HEK293T (cell line): ENCODE measurements around the gene KRTAP4-4.

Experiments
- CTCF ChIA-PET: fragments of 350-600 bp; formaldehyde crosslinking; extraction: SDS; loops from one replicate; lab custom pipeline; 2021; ENCODE audit warnings: antibody characterized with exemption, inconsistent platforms; lab: Yijun Ruan, JAX
- POLR2A ChIA-PET: fragments of 350-600 bp; formaldehyde crosslinking; extraction: SDS; loops from one replicate; lab custom pipeline; 2020; ENCODE audit warnings: antibody characterized with exemption, inconsistent platforms; lab: Yijun Ruan, JAX
- DNase-seq: peaks from one replicate; pipeline ENCODE4 v3.0.0; 2012; ENCODE audit warnings: mixed read lengths; ENCODE audit errors: extremely low spot score
- ARNT ChIP-seq: fragments of 450-650 bp; IDR thresholded peaks from 2 replicates; pipeline ENCODE4 v1.6.1; 2017; ENCODE audit warnings: mild to moderate bottlenecking
- BHLHE40 ChIP-seq: fragments of 450-650 bp; IDR thresholded peaks from 2 replicates; pipeline ENCODE4 v1.6.1; 2016; ENCODE audit warnings: mild to moderate bottlenecking, moderate library complexity, borderline replicate concordance
- CTBP1 ChIP-seq: fragments of 450-650 bp; IDR thresholded peaks from 2 replicates; pipeline ENCODE4 v1.6.1; 2016; ENCODE audit warnings: borderline replicate concordance
- ELF4 ChIP-seq: fragments of 450-650 bp; IDR thresholded peaks from 2 replicates; pipeline ENCODE4 v1.6.1; 2017; ENCODE audit warnings: antibody characterized with exemption
- FOXA1 ChIP-seq: fragments of 450-650 bp; IDR thresholded peaks from 2 replicates; pipeline ENCODE4 v1.6.1; 2016; ENCODE audit warnings: mild to moderate bottlenecking
- FOXK2 ChIP-seq: fragments of 450-650 bp; IDR thresholded peaks from 2 replicates; pipeline ENCODE4 v1.6.1; 2016; ENCODE audit warnings: mild to moderate bottlenecking
- FOXM1 ChIP-seq: fragments of 450-650 bp; IDR thresholded peaks from 2 replicates; pipeline ENCODE4 v1.6.1; 2017; ENCODE audit warnings: mild to moderate bottlenecking, borderline replicate concordance
- HDGF ChIP-seq: fragments of 450-650 bp; IDR thresholded peaks from 2 replicates; pipeline ENCODE4 v1.6.1; 2017; ENCODE audit warnings: antibody characterized with exemption, borderline replicate concordance
- L3MBTL2 ChIP-seq: fragments of 450-650 bp; conservative IDR thresholded peaks from 2 replicates; pipeline ENCODE4 v1.6.1; 2016; ENCODE audit warnings: mild to moderate bottlenecking
- LEF1 ChIP-seq: fragments of 450-650 bp; IDR thresholded peaks from 2 replicates; pipeline ENCODE4 v1.6.1; 2017; ENCODE audit warnings: mild to moderate bottlenecking, borderline replicate concordance
- NFRKB ChIP-seq: fragments of 450-650 bp; IDR thresholded peaks from 2 replicates; pipeline ENCODE4 v1.6.1; 2016; ENCODE audit warnings: mild to moderate bottlenecking, moderate library complexity
- PKNOX1 ChIP-seq: fragments of 450-650 bp; IDR thresholded peaks from 2 replicates; pipeline ENCODE4 v1.6.1; 2016
- SP1 ChIP-seq: fragments of 450-650 bp; IDR thresholded peaks from 2 replicates; pipeline ENCODE4 v1.6.1; 2017
- SUZ12 ChIP-seq: fragments of 450-650 bp; IDR thresholded peaks from 2 replicates; pipeline ENCODE4 v1.6.1; 2016; ENCODE audit warnings: mild to moderate bottlenecking
- TARDBP ChIP-seq: fragments of 450-650 bp; IDR thresholded peaks from 2 replicates; pipeline ENCODE4 v1.6.1; 2016
- ZNF384 ChIP-seq: fragments of 450-650 bp; IDR thresholded peaks from 2 replicates; pipeline ENCODE4 v1.6.1; 2016

Gene KRTAP4-4

GRCh38 chr17:41184480-41184961 is 24.0 kb upstream of the KRTAP4-4 start, which contains the start of gene KRTAP4-1:
Gene KRTAP4-1 (minus strand): TSS chr17:41184911. CDS start chr17:41184854, 57 bp downstream.
- TF ChIP-seq SP1 (no peak), PKNOX1 (no peak), CTBP1 (no peak), HDGF (no peak), FOXA1 (no peak), TARDBP (no peak), BHLHE40 (no peak), L3MBTL2 (no peak), ELF4 (no peak), ARNT (no peak), ZNF384 (no peak), NFRKB (no peak), FOXM1 (no peak), FOXK2 (no peak), SUZ12 (no peak), LEF1 (no peak)
- ChIA-PET POLR2A (no interaction called here), CTCF (no interaction called here)
- DNase-seq, result no peak

- no peak for DNase-seq
- ChIA-PET POLR2A (no interaction called here), CTCF (interaction anchor here (0.5 to 0.6 kb wide), 2 partner anchors 226 to 270 kb away, joined by 3 read pairs; no protein-coding TSS in a partner anchor)
- no peak for TF ChIP-seq LEF1
- no peak for TF ChIP-seq BHLHE40
These were observed 18.5 kb upstream of the KRTAP4-4 start for GRCh38 chr17:41178843-41179616.

- TF ChIP-seq LEF1 (no peak), FOXA1 (no peak), NFRKB (no peak), SP1 (no peak), PKNOX1 (no peak), CTBP1 (no peak), ELF4 (no peak), ARNT (no peak), SUZ12 (no peak), FOXM1 (no peak), ZNF384 (no peak), TARDBP (no peak), BHLHE40 (no peak)
- ChIA-PET CTCF (interaction anchor here (0.5 to 0.6 kb wide), 2 partner anchors 225 to 269 kb away, joined by 3 read pairs; no protein-coding TSS in a partner anchor), POLR2A (no interaction called here)
- no peak for DNase-seq
These were observed 17.8 kb upstream of the KRTAP4-4 start for GRCh38 chr17:41178341-41178740.

GRCh38 chr17:41177727-41178271 is 17.3 kb upstream of the KRTAP4-4 start, which contains the start of gene KRTAP4-2:
Gene KRTAP4-2 (minus strand): TSS chr17:41178221. CDS start chr17:41178164, 57 bp downstream.
- TF ChIP-seq TARDBP (no peak), L3MBTL2 (no peak), FOXM1 (no peak), CTBP1 (no peak), ELF4 (no peak), NFRKB (no peak), BHLHE40 (no peak), ZNF384 (no peak), ARNT (no peak), FOXK2 (no peak)
- CTCF ChIA-PET, result no interaction called here
- POLR2A ChIA-PET, result no interaction called here
- DNase-seq, result no peak

GRCh38 chr17:41176744-41177387 is 16.3 kb upstream of the KRTAP4-4 start:
- POLR2A ChIA-PET, result no interaction called here
- CTCF ChIA-PET, result no interaction called here
- TF ChIP-seq NFRKB (no peak), ELF4 (no peak), FOXA1 (no peak), PKNOX1 (no peak), CTBP1 (no peak)
- DNase-seq, result no peak

- ChIA-PET CTCF (no interaction called here), POLR2A (no interaction called here)
- TF ChIP-seq BHLHE40, result no peak
- TF ChIP-seq NFRKB, result no peak
- no peak for TF ChIP-seq CTBP1
- TF ChIP-seq TARDBP, result no peak
- no peak for TF ChIP-seq PKNOX1
- no peak for TF ChIP-seq SUZ12
- no peak for TF ChIP-seq FOXM1
- no peak for TF ChIP-seq L3MBTL2
- TF ChIP-seq FOXK2, result no peak
- TF ChIP-seq ELF4, result no peak
- no peak for TF ChIP-seq HDGF
- no peak for TF ChIP-seq SP1
- TF ChIP-seq LEF1, result no peak
- TF ChIP-seq ZNF384, result no peak
- no peak for TF ChIP-seq FOXA1
- no peak for TF ChIP-seq ARNT
- DNase-seq, result no peak
These were observed 11.3 kb upstream of the KRTAP4-4 start for GRCh38 chr17:41171886-41172285.
